ENCODE data around the gene TTC34. TPM values are rescaled to one million over a fixed set of nuclear protein-coding genes. Genes with fewer than 3 reads are reported as not detected.

TTC34 gene
- total and polyA plus RNA-seq, 10 of the 15 experiments (the other 5 are each of a cell fraction or from before 2014, with no cell fraction given) = 0.03 to 0.49 (median 0.05) TPM; not detected in 2

DNA sequence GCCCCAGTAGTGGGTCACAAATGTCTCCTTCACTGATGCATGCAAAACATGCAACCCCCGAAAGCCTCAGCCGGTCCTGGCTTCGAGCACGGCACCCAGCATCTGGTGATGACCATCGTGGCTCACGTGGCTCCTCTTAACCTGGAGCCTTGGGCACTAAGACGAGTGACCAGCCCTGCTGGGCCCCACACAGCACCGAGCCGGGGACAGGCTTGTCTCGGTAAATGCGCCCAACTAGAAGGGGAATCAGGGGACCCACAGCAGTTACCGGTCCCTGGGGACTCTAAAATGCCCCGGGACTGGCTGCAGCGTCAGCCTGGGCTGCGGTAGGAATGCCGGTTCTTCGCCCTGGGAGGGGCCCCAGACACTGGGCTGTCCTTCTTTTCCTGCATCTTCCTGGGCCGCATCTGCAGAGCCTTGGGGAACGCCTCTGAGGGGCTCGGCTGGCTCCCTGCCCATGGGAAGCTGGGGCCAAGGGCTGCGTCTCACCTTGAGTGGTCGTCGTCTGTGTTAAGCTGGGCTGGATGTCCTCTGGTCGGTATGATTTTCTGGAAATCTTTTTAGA lies 13.1 kb upstream of the TTC34 start (continued):
- TF ChIP-seq, protein P1, sequence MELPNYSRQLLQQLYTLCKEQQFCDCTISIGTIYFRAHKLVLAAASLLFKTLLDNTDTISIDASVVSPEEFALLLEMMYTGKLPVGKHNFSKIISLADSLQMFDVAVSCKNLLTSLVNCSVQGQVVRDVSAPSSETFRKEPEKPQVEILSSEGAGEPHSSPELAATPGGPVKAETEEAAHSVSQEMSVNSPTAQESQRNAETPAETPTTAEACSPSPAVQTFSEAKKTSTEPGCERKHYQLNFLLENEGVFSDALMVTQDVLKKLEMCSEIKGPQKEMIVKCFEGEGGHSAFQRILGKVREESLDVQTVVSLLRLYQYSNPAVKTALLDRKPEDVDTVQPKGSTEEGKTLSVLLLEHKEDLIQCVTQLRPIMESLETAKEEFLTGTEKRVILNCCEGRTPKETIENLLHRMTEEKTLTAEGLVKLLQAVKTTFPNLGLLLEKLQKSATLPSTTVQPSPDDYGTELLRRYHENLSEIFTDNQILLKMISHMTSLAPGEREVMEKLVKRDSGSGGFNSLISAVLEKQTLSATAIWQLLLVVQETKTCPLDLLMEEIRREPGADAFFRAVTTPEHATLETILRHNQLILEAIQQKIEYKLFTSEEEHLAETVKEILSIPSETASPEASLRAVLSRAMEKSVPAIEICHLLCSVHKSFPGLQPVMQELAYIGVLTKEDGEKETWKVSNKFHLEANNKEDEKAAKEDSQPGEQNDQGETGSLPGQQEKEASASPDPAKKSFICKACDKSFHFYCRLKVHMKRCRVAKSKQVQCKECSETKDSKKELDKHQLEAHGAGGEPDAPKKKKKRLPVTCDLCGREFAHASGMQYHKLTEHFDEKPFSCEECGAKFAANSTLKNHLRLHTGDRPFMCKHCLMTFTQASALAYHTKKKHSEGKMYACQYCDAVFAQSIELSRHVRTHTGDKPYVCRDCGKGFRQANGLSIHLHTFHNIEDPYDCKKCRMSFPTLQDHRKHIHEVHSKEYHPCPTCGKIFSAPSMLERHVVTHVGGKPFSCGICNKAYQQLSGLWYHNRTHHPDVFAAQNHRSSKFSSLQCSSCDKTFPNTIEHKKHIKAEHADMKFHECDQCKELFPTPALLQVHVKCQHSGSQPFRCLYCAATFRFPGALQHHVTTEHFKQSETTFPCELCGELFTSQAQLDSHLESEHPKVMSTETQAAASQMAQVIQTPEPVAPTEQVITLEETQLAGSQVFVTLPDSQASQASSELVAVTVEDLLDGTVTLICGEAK (IDR thresholded peaks at IDR 0.05; ENCODE audit: borderline replicate concordance) = no peak
- TF ChIP-seq ZNF207 (IDR thresholded peaks at IDR 0.05; ENCODE audit: borderline replicate concordance) (no peak), HCFC1 (IDR thresholded peaks at IDR 0.05; ENCODE audit: low read length) (no peak), MTA2 (IDR thresholded peaks at IDR 0.05; ENCODE audit: low read depth) (no peak), MEF2B (IDR thresholded peaks at IDR 0.05; ENCODE audit: partially characterized antibody, poor library complexity, severe bottlenecking) (no peak)
- TF ChIP-seq, protein P2, sequence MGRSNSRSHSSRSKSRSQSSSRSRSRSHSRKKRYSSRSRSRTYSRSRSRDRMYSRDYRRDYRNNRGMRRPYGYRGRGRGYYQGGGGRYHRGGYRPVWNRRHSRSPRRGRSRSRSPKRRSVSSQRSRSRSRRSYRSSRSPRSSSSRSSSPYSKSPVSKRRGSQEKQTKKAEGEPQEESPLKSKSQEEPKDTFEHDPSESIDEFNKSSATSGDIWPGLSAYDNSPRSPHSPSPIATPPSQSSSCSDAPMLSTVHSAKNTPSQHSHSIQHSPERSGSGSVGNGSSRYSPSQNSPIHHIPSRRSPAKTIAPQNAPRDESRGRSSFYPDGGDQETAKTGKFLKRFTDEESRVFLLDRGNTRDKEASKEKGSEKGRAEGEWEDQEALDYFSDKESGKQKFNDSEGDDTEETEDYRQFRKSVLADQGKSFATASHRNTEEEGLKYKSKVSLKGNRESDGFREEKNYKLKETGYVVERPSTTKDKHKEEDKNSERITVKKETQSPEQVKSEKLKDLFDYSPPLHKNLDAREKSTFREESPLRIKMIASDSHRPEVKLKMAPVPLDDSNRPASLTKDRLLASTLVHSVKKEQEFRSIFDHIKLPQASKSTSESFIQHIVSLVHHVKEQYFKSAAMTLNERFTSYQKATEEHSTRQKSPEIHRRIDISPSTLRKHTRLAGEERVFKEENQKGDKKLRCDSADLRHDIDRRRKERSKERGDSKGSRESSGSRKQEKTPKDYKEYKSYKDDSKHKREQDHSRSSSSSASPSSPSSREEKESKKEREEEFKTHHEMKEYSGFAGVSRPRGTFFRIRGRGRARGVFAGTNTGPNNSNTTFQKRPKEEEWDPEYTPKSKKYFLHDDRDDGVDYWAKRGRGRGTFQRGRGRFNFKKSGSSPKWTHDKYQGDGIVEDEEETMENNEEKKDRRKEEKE (IDR thresholded peaks at IDR 0.05) = no peak
- TF ChIP-seq, protein P3, sequence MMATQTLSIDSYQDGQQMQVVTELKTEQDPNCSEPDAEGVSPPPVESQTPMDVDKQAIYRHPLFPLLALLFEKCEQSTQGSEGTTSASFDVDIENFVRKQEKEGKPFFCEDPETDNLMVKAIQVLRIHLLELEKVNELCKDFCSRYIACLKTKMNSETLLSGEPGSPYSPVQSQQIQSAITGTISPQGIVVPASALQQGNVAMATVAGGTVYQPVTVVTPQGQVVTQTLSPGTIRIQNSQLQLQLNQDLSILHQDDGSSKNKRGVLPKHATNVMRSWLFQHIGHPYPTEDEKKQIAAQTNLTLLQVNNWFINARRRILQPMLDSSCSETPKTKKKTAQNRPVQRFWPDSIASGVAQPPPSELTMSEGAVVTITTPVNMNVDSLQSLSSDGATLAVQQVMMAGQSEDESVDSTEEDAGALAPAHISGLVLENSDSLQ (IDR thresholded peaks at IDR 0.05) = no peak
- TF ChIP-seq, protein P4, sequence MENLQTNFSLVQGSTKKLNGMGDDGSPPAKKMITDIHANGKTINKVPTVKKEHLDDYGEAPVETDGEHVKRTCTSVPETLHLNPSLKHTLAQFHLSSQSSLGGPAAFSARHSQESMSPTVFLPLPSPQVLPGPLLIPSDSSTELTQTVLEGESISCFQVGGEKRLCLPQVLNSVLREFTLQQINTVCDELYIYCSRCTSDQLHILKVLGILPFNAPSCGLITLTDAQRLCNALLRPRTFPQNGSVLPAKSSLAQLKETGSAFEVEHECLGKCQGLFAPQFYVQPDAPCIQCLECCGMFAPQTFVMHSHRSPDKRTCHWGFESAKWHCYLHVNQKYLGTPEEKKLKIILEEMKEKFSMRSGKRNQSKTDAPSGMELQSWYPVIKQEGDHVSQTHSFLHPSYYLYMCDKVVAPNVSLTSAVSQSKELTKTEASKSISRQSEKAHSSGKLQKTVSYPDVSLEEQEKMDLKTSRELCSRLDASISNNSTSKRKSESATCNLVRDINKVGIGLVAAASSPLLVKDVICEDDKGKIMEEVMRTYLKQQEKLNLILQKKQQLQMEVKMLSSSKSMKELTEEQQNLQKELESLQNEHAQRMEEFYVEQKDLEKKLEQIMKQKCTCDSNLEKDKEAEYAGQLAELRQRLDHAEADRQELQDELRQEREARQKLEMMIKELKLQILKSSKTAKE (IDR thresholded peaks at IDR 0.05; ENCODE audit: low read depth, poor library complexity, severe bottlenecking) = no peak

Data from GM12878 (cell line).